Measurements from ENCODE around the gene PPP3CA.

The PPP3CA gene

GRCh38 chr4:101145021-101145420 is 202.3 kb downstream of the PPP3CA start:
- H3K4me3 ChIP-seq (replicated peaks; ENCODE audit: low read depth, low read length), result no peak overlapping the region
- DNase-seq (ENCODE audit: low read depth), result no peak
- TF ChIP-seq, protein P1, sequence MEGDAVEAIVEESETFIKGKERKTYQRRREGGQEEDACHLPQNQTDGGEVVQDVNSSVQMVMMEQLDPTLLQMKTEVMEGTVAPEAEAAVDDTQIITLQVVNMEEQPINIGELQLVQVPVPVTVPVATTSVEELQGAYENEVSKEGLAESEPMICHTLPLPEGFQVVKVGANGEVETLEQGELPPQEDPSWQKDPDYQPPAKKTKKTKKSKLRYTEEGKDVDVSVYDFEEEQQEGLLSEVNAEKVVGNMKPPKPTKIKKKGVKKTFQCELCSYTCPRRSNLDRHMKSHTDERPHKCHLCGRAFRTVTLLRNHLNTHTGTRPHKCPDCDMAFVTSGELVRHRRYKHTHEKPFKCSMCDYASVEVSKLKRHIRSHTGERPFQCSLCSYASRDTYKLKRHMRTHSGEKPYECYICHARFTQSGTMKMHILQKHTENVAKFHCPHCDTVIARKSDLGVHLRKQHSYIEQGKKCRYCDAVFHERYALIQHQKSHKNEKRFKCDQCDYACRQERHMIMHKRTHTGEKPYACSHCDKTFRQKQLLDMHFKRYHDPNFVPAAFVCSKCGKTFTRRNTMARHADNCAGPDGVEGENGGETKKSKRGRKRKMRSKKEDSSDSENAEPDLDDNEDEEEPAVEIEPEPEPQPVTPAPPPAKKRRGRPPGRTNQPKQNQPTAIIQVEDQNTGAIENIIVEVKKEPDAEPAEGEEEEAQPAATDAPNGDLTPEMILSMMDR (IDR thresholded peaks at IDR 0.05; ENCODE audit: low read length, missing control alignments), result no peak

DNA sequence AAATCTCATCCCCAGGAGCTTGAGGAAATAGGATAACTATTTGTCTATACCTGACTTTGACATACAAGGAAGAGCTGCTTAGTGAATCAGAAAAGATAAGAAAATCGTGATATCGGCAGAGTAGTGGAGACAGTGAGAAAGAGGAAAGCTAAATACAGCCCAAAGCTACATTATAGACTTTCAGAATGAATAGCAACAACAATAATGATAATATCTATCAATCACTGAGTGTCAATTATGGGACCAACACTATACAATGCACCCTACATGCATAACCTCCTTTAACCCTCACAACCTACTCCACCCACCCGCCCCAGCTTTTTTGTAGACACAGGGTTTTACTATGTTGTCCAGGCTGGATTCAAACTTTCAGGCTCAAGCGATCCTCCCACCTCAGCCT is 205.1 kb downstream of the PPP3CA start:
- TF ChIP-seq, protein P1 (IDR thresholded peaks at IDR 0.05; ENCODE audit: low read length, missing control alignments), result no peak
- H3K4me3 ChIP-seq (replicated peaks; ENCODE audit: low read depth, low read length), result no peak overlapping the region
- no peak for DNase-seq (ENCODE audit: low read depth)

DNA sequence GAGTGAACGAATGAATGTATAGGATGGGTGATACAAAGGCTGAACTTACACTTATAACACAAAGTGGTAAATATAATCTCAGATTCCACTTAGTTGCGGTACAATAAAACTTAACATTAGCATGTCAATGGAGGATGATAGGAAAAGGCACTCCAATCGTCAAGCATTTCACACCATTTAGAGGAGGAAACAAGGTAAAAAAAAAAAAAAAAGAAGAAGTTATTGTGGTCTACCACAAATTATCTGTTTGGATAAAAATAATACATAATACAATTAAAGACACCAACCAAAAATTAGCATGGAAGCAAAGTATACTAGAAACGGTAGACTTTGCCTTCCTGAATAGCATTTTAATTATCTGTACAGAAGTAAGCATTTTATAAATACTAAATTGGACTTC is 205.5 kb downstream of the PPP3CA start:
- TF ChIP-seq, protein P1 (IDR thresholded peaks at IDR 0.05; ENCODE audit: low read length, missing control alignments), result no peak
- no peak overlapping the region for H3K4me3 ChIP-seq (replicated peaks; ENCODE audit: low read depth, low read length)
- no peak for DNase-seq (ENCODE audit: low read depth)

GRCh38 chr4:101141230-101141629 is 206.1 kb downstream of the PPP3CA start:
- no peak for DNase-seq (ENCODE audit: low read depth)
- H3K4me3 ChIP-seq (replicated peaks; ENCODE audit: low read depth, low read length), result no peak overlapping the region
- TF ChIP-seq, protein P1 (IDR thresholded peaks at IDR 0.05; ENCODE audit: low read length, missing control alignments), result no peak

GRCh38 chr4:101140228-101140627 is 207.1 kb downstream of the PPP3CA start:
- H3K4me3 ChIP-seq (replicated peaks; ENCODE audit: low read depth, low read length), result no peak overlapping the region
- DNase-seq (ENCODE audit: low read depth), result no peak
- TF ChIP-seq, protein P1 (IDR thresholded peaks at IDR 0.05; ENCODE audit: low read length, missing control alignments), result no peak

GRCh38 chr4:101136373-101137370 is 210.7 kb downstream of the PPP3CA start:
- no peak for DNase-seq (ENCODE audit: low read depth)
- H3K4me3 ChIP-seq (replicated peaks; ENCODE audit: low read depth, low read length), result no peak overlapping the region
- TF ChIP-seq, protein P1 (IDR thresholded peaks at IDR 0.05; ENCODE audit: low read length, missing control alignments), result no peak

Data from fibroblast of pulmonary artery (primary cell).